HG02678 (cell line): ENCODE measurements around the gene GRP.
"Not testable (repeated sequence)": the region's sequence is repeated elsewhere in the genome, so short reads cannot be mapped to it uniquely, and the experiment has no call there.

ENCODE experiments used
- ATAC-seq: cut with Tn5 transposase; IDR thresholded peaks from one replicate; pipeline ENCODE4 v1.9.1; 2021; ENCODE audit warnings: mild to moderate bottlenecking, moderate library complexity; ENCODE audit not compliant: unreplicated experiment

GRP gene

GRCh38 chr18:59228351-59228750 lies 8.4 kb downstream of the GRP start:
- ATAC-seq = no peak

GRCh38 chr18:59229191-59229590 lies 9.2 kb downstream of the GRP start:
- no peak for ATAC-seq

- no peak for ATAC-seq
Measured at GRCh38 chr18:59229701-59230443, 9.9 kb downstream of the GRP start.

- ATAC-seq = no peak
Measured at GRCh38 chr18:59231114-59231513, 11.2 kb downstream of the GRP start.

- no peak for ATAC-seq
Measured at GRCh38 chr18:59231877-59232276, 11.9 kb downstream of the GRP start.

- ATAC-seq = no peak
Measured at GRCh38 chr18:59232309-59233016, 12.5 kb downstream of the GRP start.

- ATAC-seq = no peak
Measured at GRCh38 chr18:59233017-59233410, 13.1 kb downstream of the GRP start.

GRCh38 chr18:59238385-59238784 lies 18.4 kb downstream of the GRP start:
- no peak for ATAC-seq

GRCh38 chr18:59239642-59240041 lies 19.7 kb downstream of the GRP start:
- ATAC-seq = no peak

- no peak for ATAC-seq
Measured at GRCh38 chr18:59242906-59243305, 22.9 kb downstream of the GRP start.

GRCh38 chr18:59246796-59247195 lies 26.8 kb downstream of the GRP start:
- ATAC-seq = no peak

GRCh38 chr18:59249199-59249774 lies 29.3 kb downstream of the GRP start:
- ATAC-seq = peak; percentile 44

- ATAC-seq = not testable (repeated sequence)
Measured at GRCh38 chr18:59255491-59255890, 35.5 kb downstream of the GRP start.

- ATAC-seq = not testable (repeated sequence)
Measured at GRCh38 chr18:59261842-59262241, 41.9 kb downstream of the GRP start.

GRCh38 chr18:59262243-59262642 lies 42.3 kb downstream of the GRP start:
- ATAC-seq = not testable (repeated sequence)

- no peak for ATAC-seq
Measured at GRCh38 chr18:59263661-59264060, 43.7 kb downstream of the GRP start.

- ATAC-seq = no peak
Measured at GRCh38 chr18:59264121-59264571, 44.2 kb downstream of the GRP start.

- no peak for ATAC-seq
Measured at GRCh38 chr18:59264651-59265245, 44.8 kb downstream of the GRP start.

- no peak for ATAC-seq
Measured at GRCh38 chr18:59265246-59265973, 45.5 kb downstream of the GRP start.

GRCh38 chr18:59265974-59266369 lies 46.0 kb downstream of the GRP start:
- no peak for ATAC-seq

GRCh38 chr18:59266459-59266858 lies 46.5 kb downstream of the GRP start:
- no peak for ATAC-seq
